Glutamatergic neuron (in vitro differentiated cells): ENCODE measurements around the gene AHNAK2. TPM values are rescaled to one million over a fixed set of nuclear protein-coding genes. Genes with fewer than 3 reads are reported as not detected.

ENCODE experiments used
- DNase-seq: peaks from one replicate; pipeline ENCODE4 v3.0.0; 2022
- H3K27ac Mint-ChIP-seq: one replicate; pipeline ENCODE4 v1.8.0; 2020; ENCODE audit warnings: mild to moderate bottlenecking, mixed read lengths, inconsistent platforms; ENCODE audit not compliant: unreplicated experiment
- H3K27me3 Mint-ChIP-seq: one replicate; pipeline ENCODE4 v1.8.0; 2020; ENCODE audit warnings: mild to moderate bottlenecking, moderate library complexity, mixed read lengths, inconsistent platforms; ENCODE audit not compliant: unreplicated experiment
- H3K36me3 Mint-ChIP-seq: one replicate; pipeline ENCODE4 v1.8.0; 2020; ENCODE audit warnings: mild to moderate bottlenecking, mixed read lengths, inconsistent platforms; ENCODE audit not compliant: unreplicated experiment
- H3K4me1 Mint-ChIP-seq: one replicate; pipeline ENCODE4 v1.8.0; 2020; ENCODE audit warnings: mild to moderate bottlenecking, low read depth, mixed read lengths, inconsistent platforms; ENCODE audit not compliant: unreplicated experiment
- H3K4me3 Mint-ChIP-seq: one replicate; pipeline ENCODE4 v1.8.0; 2020; ENCODE audit warnings: mild to moderate bottlenecking, mixed read lengths, inconsistent platforms; ENCODE audit not compliant: unreplicated experiment
- H3K9me3 Mint-ChIP-seq: one replicate; pipeline ENCODE4 v1.8.0; 2020; ENCODE audit warnings: mild to moderate bottlenecking, moderate library complexity, mixed read lengths, inconsistent platforms; ENCODE audit not compliant: unreplicated experiment
- total RNA-seq: library from RNA; stranded (reverse); fragmentation: NEBNext Ultra II Directional; extraction: Animal tissue kit (Norgen Biotek cat#: 25700); gene quantifications from one replicate; pipeline ENCODE4 v1.2.1, GENCODE V29; 2021; ENCODE audit not compliant: unreplicated experiment
- TF ChIP-seq, protein P1 (sequence below): fragments of 200-600 bp; sonication (generic); IDR thresholded peaks from one replicate; pipeline ENCODE4 v1.5.0; 2021; ENCODE audit not compliant: partially characterized antibody, unreplicated experiment

The AHNAK2 gene
- total RNA-seq, 1 donor from 2014 or later, result 44.8 TPM

GRCh38 chr14:104964546-104964945 lies 13.6 kb downstream of the AHNAK2 start:
- peak; percentile 1 for DNase-seq
- Mint-ChIP-seq H3K9me3 (peaks cover 2% of the 10 kb centered on the region), H3K4me1 (peaks cover 5% of the 10 kb centered on the region), H3K4me3 (no peak overlapping the region), H3K36me3 (no peaks in the 10 kb centered on the region), H3K27ac (no peak overlapping the region), H3K27me3 (peaks cover 4% of the 10 kb centered on the region)
- TF ChIP-seq, protein P1, sequence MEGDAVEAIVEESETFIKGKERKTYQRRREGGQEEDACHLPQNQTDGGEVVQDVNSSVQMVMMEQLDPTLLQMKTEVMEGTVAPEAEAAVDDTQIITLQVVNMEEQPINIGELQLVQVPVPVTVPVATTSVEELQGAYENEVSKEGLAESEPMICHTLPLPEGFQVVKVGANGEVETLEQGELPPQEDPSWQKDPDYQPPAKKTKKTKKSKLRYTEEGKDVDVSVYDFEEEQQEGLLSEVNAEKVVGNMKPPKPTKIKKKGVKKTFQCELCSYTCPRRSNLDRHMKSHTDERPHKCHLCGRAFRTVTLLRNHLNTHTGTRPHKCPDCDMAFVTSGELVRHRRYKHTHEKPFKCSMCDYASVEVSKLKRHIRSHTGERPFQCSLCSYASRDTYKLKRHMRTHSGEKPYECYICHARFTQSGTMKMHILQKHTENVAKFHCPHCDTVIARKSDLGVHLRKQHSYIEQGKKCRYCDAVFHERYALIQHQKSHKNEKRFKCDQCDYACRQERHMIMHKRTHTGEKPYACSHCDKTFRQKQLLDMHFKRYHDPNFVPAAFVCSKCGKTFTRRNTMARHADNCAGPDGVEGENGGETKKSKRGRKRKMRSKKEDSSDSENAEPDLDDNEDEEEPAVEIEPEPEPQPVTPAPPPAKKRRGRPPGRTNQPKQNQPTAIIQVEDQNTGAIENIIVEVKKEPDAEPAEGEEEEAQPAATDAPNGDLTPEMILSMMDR, result no peak

- H3K4me3 Mint-ChIP-seq, result no peak overlapping the region
- DNase-seq, result peak; percentile 6
- TF ChIP-seq, protein P1, result no peak
- no peaks in the 10 kb centered on the region for H3K4me1 Mint-ChIP-seq
- H3K36me3 Mint-ChIP-seq, result peaks cover 8% of the 10 kb centered on the region
- no peak overlapping the region for H3K27ac Mint-ChIP-seq
- H3K9me3 Mint-ChIP-seq, result peaks cover 2% of the 10 kb centered on the region
- peaks cover 10% of the 10 kb centered on the region for H3K27me3 Mint-ChIP-seq
Observed at GRCh38 chr14:104957146-104958113, 20.7 kb downstream of the AHNAK2 start.

GRCh38 chr14:104956290-104956890 lies 21.8 kb downstream of the AHNAK2 start:
- Mint-ChIP-seq H3K4me3 (no peak overlapping the region), H3K9me3 (peaks cover 2% of the 10 kb centered on the region), H3K36me3 (peaks cover 8% of the 10 kb centered on the region), H3K4me1 (no peaks in the 10 kb centered on the region), H3K27me3 (peaks cover 10% of the 10 kb centered on the region), H3K27ac (no peak overlapping the region)
- TF ChIP-seq, protein P1, result no peak
- peak; percentile 7 for DNase-seq

GRCh38 chr14:104955396-104955770 lies 22.8 kb downstream of the AHNAK2 start:
- peak; percentile 6 for DNase-seq
- peaks cover 8% of the 10 kb centered on the region for H3K36me3 Mint-ChIP-seq
- H3K9me3 Mint-ChIP-seq, result peaks cover 2% of the 10 kb centered on the region
- H3K27ac Mint-ChIP-seq, result no peak overlapping the region
- H3K4me3 Mint-ChIP-seq, result no peak overlapping the region
- no peaks in the 10 kb centered on the region for H3K4me1 Mint-ChIP-seq
- TF ChIP-seq, protein P1, result no peak
- H3K27me3 Mint-ChIP-seq, result peaks cover 10% of the 10 kb centered on the region
